CD4-positive, alpha-beta T cell (primary cell): ENCODE measurements around the gene ERH. TPM values are rescaled to one million over a fixed set of nuclear protein-coding genes. Genes with fewer than 3 reads are reported as not detected.

Experiments
- ATAC-seq: fragments of 200-7000 bp; cut with Tn5 transposase; one replicate; pipeline ENCODE4 v1.10.0; 2022; ENCODE audit warnings: mild to moderate bottlenecking; ENCODE audit not compliant: poor library complexity
- CTCF ChIA-PET: fragments of 350-600 bp; sonication (Branson Sonifier 250); formaldehyde crosslinking; loops from one replicate; lab custom pipeline; 2021; ENCODE audit warnings: antibody characterized with exemption, inconsistent platforms; lab: Charles Lee
- POLR2A ChIA-PET: fragments of 350-600 bp; sonication (Branson Sonifier 250); formaldehyde crosslinking; loops from one replicate; lab custom pipeline; 2021; ENCODE audit warnings: antibody characterized with exemption, inconsistent platforms; lab: Charles Lee
- DNase-seq, 14 experiments: peaks; one replicate each; pipeline ENCODE4 v3.0.0-alpha.2; 2013 to 2020; ENCODE audit warnings: mixed read lengths in 2 of 14
- H3K27ac ChIP-seq, 2 donors: one replicate each; pipeline versions ENCODE4 v1.5.1 to v1.7.0; 2013; ENCODE audit warnings: low read length in 2 of 2, low read depth in 1 of 2, mild to moderate bottlenecking in 1 of 2
- H3K27me3 ChIP-seq, 2 experiments: 1 replicate in 1 of 2; 2 replicates in 1 of 2; pipeline versions ENCODE4 v1.6.1 to v1.7.0; 2013; ENCODE audit warnings: low read length in 2 of 2, control low read depth in 1 of 2, mild to moderate bottlenecking in 1 of 2, moderate library complexity in 1 of 2; ENCODE audit not compliant: insufficient read depth in 2 of 2, control insufficient read depth in 1 of 2
- H3K36me3 ChIP-seq: one replicate; pipeline ENCODE4 v1.6.1; 2013; ENCODE audit warnings: low read length, control low read depth; ENCODE audit not compliant: insufficient read depth
- H3K4me1 ChIP-seq: one replicate; pipeline ENCODE4 v1.6.1; 2013; ENCODE audit warnings: low read length, control low read depth; ENCODE audit not compliant: insufficient read depth
- H3K4me3 ChIP-seq: one replicate; pipeline ENCODE4 v1.5.1; 2013; ENCODE audit warnings: mild to moderate bottlenecking, low read length, moderate library complexity
- H3K9me3 ChIP-seq, 2 experiments: 1 replicate in 1 of 2; 2 replicates in 1 of 2; pipeline versions ENCODE4 v1.6.1 to v1.7.0; 2013; ENCODE audit warnings: low read length in 2 of 2, mild to moderate bottlenecking in 2 of 2, control low read depth in 1 of 2, moderate library complexity in 1 of 2; ENCODE audit not compliant: control insufficient read depth in 1 of 2, insufficient read depth in 1 of 2
- H3K27ac Mint-ChIP-seq: one replicate; pipeline ENCODE4 v1.8.0; 2020; ENCODE audit warnings: mixed read lengths
- H3K27me3 Mint-ChIP-seq: one replicate; pipeline ENCODE4 v1.8.0; 2021; ENCODE audit warnings: mixed read lengths
- H3K36me3 Mint-ChIP-seq: one replicate; pipeline ENCODE4 v1.8.0; 2021; ENCODE audit warnings: low read depth, mixed read lengths
- H3K4me1 Mint-ChIP-seq: one replicate; pipeline ENCODE4 v1.8.0; 2021; ENCODE audit warnings: low read depth, mixed read lengths
- H3K4me3 Mint-ChIP-seq: one replicate; pipeline ENCODE4 v1.8.0; 2020; ENCODE audit warnings: mild to moderate bottlenecking, mixed read lengths
- H3K9me3 Mint-ChIP-seq: one replicate; pipeline ENCODE4 v1.8.0; 2020; ENCODE audit warnings: mixed read lengths
- intact Hi-C, 2 experiments: fragments of 100-400 bp; cut with DNase I in 1 of 2; cut with micrococcal nuclease in 1 of 2; formaldehyde crosslinking; loops; one replicate each; pipeline versions ENCODE4 v1.15.1 to v1.9.0; 2023 to 2025; cut with DNase I, micrococcal nuclease
- total RNA-seq, 174 experiments: library from RNA in 2 of 174; stranded (reverse) in 2 of 174; gene quantifications; one replicate each; pipeline ENCODE4 v1.2.3 and lab custom pipeline; 2021 to 2026
- TF ChIP-seq, protein P1 (sequence below): fragments of 200-600 bp; IDR thresholded peaks from one replicate; pipeline ENCODE4 v1.8.0; 2022; ENCODE audit warnings: antibody characterized with exemption, mild to moderate bottlenecking

ERH gene
- total RNA-seq, 2 experiments from 2014 or later: 87.0 to 96.3 TPM

DNA sequence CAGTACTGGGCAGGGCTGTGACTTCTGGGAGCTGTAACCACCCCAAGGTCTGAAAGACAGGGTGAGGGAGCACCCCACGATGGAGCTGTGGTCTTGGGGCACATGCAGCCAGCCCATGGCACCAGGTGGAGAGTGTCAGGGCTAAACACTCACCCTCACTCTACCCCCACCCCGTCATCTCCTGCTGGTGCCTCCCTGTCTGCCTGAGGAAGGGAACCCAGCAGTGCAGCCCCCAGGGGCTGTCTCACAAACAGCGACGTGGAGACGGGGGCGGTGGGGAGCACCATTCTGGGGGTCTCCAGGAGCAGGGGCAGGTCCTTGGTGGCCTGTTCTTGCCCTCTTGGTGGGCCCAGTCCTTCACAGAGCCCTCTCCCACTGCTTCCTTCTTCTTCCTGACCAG lies 63.5 kb downstream of the ERH start:
- H3K4me1 Mint-ChIP-seq: peaks cover 13% of the 10 kb centered on the region

DNA sequence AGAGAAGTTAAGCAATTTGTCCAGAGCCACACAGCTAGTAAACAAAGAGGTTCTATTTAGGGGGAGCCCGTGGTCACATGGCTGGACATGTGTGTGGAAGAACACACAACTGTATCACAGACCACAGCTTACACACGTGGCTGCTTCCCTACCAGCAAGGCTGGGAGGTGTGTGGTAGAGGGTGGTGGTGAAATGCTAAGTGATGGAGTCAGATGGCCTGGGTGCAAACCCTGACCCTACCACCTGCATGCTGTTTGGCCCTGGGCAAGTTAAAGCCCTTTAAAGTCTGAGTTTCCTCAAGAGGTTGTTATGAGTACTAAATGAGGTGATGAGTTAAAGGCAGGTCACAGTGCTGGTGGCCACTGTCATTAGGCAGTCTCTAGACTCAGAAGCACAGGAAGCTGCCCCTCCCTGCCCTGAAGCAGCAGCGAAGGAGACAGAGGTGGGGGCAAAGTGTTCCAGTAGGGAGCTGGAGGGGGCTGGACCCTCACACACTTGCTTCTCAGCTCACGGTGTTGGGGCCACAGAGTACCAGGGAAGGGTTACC lies 64.2 kb downstream of the ERH start:
- POLR2A ChIA-PET: no interaction called here

More for the DNA sequence above, 63.5 kb downstream of the ERH start:
- TF ChIP-seq, protein P1, sequence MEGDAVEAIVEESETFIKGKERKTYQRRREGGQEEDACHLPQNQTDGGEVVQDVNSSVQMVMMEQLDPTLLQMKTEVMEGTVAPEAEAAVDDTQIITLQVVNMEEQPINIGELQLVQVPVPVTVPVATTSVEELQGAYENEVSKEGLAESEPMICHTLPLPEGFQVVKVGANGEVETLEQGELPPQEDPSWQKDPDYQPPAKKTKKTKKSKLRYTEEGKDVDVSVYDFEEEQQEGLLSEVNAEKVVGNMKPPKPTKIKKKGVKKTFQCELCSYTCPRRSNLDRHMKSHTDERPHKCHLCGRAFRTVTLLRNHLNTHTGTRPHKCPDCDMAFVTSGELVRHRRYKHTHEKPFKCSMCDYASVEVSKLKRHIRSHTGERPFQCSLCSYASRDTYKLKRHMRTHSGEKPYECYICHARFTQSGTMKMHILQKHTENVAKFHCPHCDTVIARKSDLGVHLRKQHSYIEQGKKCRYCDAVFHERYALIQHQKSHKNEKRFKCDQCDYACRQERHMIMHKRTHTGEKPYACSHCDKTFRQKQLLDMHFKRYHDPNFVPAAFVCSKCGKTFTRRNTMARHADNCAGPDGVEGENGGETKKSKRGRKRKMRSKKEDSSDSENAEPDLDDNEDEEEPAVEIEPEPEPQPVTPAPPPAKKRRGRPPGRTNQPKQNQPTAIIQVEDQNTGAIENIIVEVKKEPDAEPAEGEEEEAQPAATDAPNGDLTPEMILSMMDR: no peak
- ChIA-PET POLR2A (no interaction called here), CTCF (no interaction called here)
- Histone ChIP-seq H3K9me3 (no peaks in the 10 kb centered on the region), H3K27me3 (peaks cover 0 to 5% of the 10 kb centered on the region in 2 experiments), H3K4me3 (no peak overlapping the region), H3K27ac (no peak overlapping the region), H3K4me1 (no peaks in the 10 kb centered on the region), H3K36me3 (no peaks in the 10 kb centered on the region)
- Mint-ChIP-seq H3K27ac (no peak overlapping the region), H3K4me3 (no peak overlapping the region), H3K36me3 (no peaks in the 10 kb centered on the region), H3K9me3 (no peaks in the 10 kb centered on the region), H3K27me3 (peaks cover 2% of the 10 kb centered on the region)
- intact Hi-C loops: no loop called here
- no peak for ATAC-seq
- DNase-seq: no peak

DNA sequence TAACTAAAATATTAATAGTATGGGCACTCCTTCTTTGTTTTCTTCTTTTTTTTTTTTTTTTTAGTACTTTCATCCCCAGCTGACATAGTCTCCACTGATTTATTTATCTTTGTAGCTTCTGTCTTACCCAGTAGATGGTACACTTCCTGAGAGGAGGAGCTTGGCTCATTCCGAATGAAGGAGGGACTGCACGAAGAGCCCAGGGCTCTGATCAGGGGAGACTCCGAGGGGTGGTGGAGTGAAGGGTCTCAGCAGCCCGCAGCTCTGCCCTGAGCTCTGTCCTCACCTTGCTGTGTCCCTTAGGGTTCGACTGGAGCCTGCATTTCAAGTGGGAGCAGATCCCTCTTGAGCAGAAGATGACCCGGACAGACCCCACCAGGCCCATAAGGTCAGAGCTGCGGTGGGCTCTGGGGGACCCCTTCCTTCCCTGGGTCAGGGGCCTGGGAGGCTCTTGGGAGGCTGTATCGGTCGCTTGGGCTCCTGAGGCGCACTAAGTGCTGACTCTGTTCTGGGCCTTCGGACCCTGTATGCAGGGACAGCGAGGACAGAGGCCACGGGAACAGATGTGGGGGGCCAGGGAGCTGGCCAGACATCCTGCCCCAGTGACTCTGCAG lies 65.2 kb downstream of the ERH start:
- Mint-ChIP-seq H3K4me1 (peaks cover 13% of the 10 kb centered on the region), H3K27me3 (no peaks in the 10 kb centered on the region), H3K27ac (no peak overlapping the region), H3K9me3 (no peaks in the 10 kb centered on the region), H3K4me3 (no peak overlapping the region), H3K36me3 (no peaks in the 10 kb centered on the region)
- Histone ChIP-seq H3K4me1 (no peaks in the 10 kb centered on the region), H3K9me3 (no peaks in the 10 kb centered on the region), H3K27me3 (no peaks in the 10 kb centered on the region), H3K4me3 (no peak overlapping the region), H3K27ac (no peak overlapping the region), H3K36me3 (no peaks in the 10 kb centered on the region)
- intact Hi-C loops: no loop called here
- ATAC-seq: no peak
- TF ChIP-seq, protein P1: no peak
- DNase-seq: no peak
- POLR2A ChIA-PET: no interaction called here
- CTCF ChIA-PET: no interaction called here

More for the DNA sequence above, 64.2 kb downstream of the ERH start:
- H3K9me3 ChIP-seq: no peaks in the 10 kb centered on the region
- no peak overlapping the region for H3K27ac ChIP-seq
- TF ChIP-seq, protein P1: no peak
- intact Hi-C loops: no loop called here
- no peaks in the 10 kb centered on the region for H3K4me1 ChIP-seq
- H3K27me3 ChIP-seq: peaks cover 0 to 3% of the 10 kb centered on the region in 2 experiments
- ATAC-seq: no peak
- Mint-ChIP-seq H3K36me3 (no peaks in the 10 kb centered on the region), H3K9me3 (no peaks in the 10 kb centered on the region), H3K4me1 (peaks cover 13% of the 10 kb centered on the region), H3K4me3 (no peak overlapping the region), H3K27ac (no peak overlapping the region), H3K27me3 (no peaks in the 10 kb centered on the region)
- H3K4me3 ChIP-seq: no peak overlapping the region
- CTCF ChIA-PET: no interaction called here
- H3K36me3 ChIP-seq: no peaks in the 10 kb centered on the region
- no peak for DNase-seq
